Epithelial cell of esophagus (primary cell): Measurements from ENCODE around the gene CEP43.

ENCODE experiments used
- DNase-seq: peaks from one replicate; pipeline ENCODE4 v3.0.0; 2010; ENCODE audit warnings: low read depth
- H3K4me3 ChIP-seq: 2 replicates; pipeline ENCODE4 v1.5.1; 2011; ENCODE audit warnings: mild to moderate bottlenecking, low read length, control low read depth
- TF ChIP-seq, protein P1 (sequence below): IDR thresholded peaks from 2 replicates; pipeline ENCODE4 v1.5.1; 2011; ENCODE audit warnings: low read depth, mild to moderate bottlenecking, low read length, control low read depth, inconsistent platforms; ENCODE audit not compliant: insufficient read depth; ENCODE audit errors: missing control alignments

CEP43 gene

GRCh38 chr6:166977621-166978525 is 21.3 kb upstream of the CEP43 start:
- no peak overlapping the region for H3K4me3 ChIP-seq
- DNase-seq, result no peak
- TF ChIP-seq, protein P1, sequence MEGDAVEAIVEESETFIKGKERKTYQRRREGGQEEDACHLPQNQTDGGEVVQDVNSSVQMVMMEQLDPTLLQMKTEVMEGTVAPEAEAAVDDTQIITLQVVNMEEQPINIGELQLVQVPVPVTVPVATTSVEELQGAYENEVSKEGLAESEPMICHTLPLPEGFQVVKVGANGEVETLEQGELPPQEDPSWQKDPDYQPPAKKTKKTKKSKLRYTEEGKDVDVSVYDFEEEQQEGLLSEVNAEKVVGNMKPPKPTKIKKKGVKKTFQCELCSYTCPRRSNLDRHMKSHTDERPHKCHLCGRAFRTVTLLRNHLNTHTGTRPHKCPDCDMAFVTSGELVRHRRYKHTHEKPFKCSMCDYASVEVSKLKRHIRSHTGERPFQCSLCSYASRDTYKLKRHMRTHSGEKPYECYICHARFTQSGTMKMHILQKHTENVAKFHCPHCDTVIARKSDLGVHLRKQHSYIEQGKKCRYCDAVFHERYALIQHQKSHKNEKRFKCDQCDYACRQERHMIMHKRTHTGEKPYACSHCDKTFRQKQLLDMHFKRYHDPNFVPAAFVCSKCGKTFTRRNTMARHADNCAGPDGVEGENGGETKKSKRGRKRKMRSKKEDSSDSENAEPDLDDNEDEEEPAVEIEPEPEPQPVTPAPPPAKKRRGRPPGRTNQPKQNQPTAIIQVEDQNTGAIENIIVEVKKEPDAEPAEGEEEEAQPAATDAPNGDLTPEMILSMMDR, result no peak

DNA sequence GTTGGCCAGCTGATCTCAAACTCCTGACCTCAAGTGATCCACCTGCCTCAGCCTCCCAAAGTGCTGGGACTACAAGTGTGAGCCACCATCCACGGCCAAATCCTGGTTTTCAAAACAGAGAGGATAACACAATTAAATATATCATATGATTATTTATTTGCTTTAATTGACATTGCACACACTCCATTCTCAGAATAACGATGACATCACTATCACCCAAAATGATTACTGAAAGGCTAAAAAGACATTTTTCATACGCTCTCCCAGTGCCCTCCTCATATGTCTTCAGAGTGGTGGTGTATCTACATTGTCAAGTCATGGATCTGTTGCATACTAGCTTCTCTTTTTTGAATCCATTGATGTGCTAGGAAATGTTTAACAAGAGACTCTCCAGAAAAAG is 18.5 kb upstream of the CEP43 start:
- TF ChIP-seq, protein P1, result no peak
- H3K4me3 ChIP-seq, result no peak overlapping the region
- DNase-seq, result no peak

DNA sequence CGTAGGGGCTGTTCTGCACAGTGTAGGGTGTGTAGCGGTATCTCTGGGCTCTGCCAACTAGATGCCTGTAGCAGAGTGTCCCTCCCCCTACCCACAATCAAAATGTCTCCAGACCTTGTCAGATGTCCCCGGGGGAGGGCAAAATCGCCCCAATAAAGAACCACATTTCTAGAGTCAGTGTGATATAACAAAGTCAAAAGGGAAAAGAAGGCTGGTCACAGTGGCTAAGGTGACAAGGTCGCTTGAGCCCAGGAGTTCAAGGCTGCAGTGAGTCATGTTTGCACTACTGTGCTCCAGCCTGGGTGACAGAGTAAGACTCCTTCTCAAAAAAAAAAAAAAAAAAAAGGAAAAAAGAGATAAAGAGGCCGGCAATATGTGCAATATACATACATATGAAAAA is 11.7 kb upstream of the CEP43 start:
- H3K4me3 ChIP-seq, result no peak overlapping the region
- DNase-seq, result no peak
- TF ChIP-seq, protein P1, result no peak

DNA sequence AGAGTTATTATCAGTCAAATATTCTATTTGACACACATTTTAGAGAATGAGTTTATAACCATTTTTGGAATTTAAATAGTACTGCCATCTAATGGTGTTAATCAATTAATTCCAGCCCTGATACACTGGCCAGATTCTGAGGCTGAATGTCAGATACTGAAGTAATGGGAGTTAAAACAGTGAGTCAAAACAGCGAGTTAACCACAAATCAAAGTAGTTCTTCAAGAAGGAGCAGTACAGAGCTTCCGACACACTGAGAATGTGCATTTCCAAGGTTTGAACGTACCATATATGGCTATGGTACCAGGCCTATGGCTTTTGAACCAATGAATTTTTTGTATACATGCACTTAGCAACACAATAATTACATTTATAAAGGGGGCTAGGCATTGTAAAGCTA is 11.3 kb upstream of the CEP43 start:
- TF ChIP-seq, protein P1, result no peak
- DNase-seq, result no peak
- H3K4me3 ChIP-seq, result no peak overlapping the region

- no peak for DNase-seq
- H3K4me3 ChIP-seq, result no peak overlapping the region
- TF ChIP-seq, protein P1, result no peak
Measured at GRCh38 chr6:166988674-166989201, 10.5 kb upstream of the CEP43 start.

DNA sequence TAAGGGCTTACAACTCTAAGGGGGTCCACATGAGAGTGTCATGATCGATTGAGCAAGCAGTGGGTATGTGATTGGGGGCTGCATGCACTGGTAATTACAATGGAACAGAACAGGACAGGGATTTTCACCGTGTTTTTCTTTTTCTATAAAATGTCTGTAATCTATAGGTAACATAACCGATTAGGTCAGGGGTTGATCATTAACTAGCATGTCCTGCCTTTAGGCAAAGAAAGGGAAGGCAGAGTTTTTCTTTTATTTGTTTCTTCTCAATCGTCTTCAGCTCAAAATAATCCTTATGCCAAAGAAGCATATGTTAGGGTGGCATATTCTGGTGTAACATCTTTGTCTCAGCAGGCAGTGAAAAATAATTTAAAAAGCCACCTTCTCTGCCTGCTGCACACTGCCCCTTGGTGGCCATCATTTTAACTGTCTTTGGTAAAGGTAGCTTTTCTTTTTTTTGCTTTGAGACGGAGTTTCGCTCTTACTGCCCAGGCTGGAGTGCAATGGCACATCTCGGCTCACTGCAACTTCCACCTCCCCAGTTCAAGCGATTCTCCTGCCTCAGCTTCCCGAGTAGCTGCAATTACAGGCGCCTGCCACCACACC is 9.7 kb upstream of the CEP43 start:
- TF ChIP-seq, protein P1, result peak; percentile 65
- peak; percentile 50 for DNase-seq
- H3K4me3 ChIP-seq, result no peak overlapping the region
